Neural progenitor cell (in vitro differentiated cells): ENCODE data around the gene ACSBG1. TPM values are rescaled to one million over a fixed set of nuclear protein-coding genes. Genes with fewer than 3 reads are reported as not detected.

Experiments used
- DNase-seq: peaks from one replicate; pipeline ENCODE4 v3.0.0-alpha.2; 2016; ENCODE audit warnings: low spot score
- H2AFZ ChIP-seq: fragments of 200-600 bp; sonication (generic); replicated peaks from 2 replicates; pipeline ENCODE4 v1.6.1; 2016; ENCODE audit warnings: antibody characterized with exemption
- H3F3A ChIP-seq: fragments of 200-600 bp; sonication (generic); 2 replicates; pipeline ENCODE4 v1.6.1; 2016; ENCODE audit warnings: antibody characterized with exemption, low read depth
- H3K27ac ChIP-seq: fragments of 200-600 bp; sonication (generic); 2 replicates; pipeline ENCODE4 v1.5.1; 2016; ENCODE audit warnings: mild to moderate bottlenecking
- H3K27me3 ChIP-seq: fragments of 200-600 bp; sonication (generic); 2 replicates; pipeline ENCODE4 v1.6.1; 2016; ENCODE audit warnings: mild to moderate bottlenecking, moderate library complexity
- H3K36me3 ChIP-seq: fragments of 200-600 bp; sonication (generic); 2 replicates; pipeline ENCODE4 v1.5.1; 2016
- H3K4me1 ChIP-seq: fragments of 200-600 bp; sonication (generic); 2 replicates; pipeline ENCODE4 v1.6.1; 2016; ENCODE audit warnings: mixed run types
- H3K4me2 ChIP-seq: fragments of 200-600 bp; sonication (generic); 2 replicates; pipeline ENCODE4 v1.6.1; 2016
- H3K4me3 ChIP-seq: fragments of 200-600 bp; sonication (generic); 2 replicates; pipeline ENCODE4 v1.5.1; 2016
- H3K79me2 ChIP-seq: fragments of 200-600 bp; sonication (generic); 2 replicates; pipeline ENCODE4 v1.6.1; 2016; ENCODE audit warnings: low read depth
- H3K9ac ChIP-seq: fragments of 200-600 bp; sonication (generic); 2 replicates; pipeline ENCODE4 v1.6.1; 2016
- H3K9me3 ChIP-seq: fragments of 200-600 bp; sonication (generic); 2 replicates; pipeline ENCODE4 v1.5.1; 2016; ENCODE audit warnings: low read depth
- H4K20me1 ChIP-seq: fragments of 200-600 bp; sonication (generic); 2 replicates; pipeline ENCODE4 v1.6.1; 2016; ENCODE audit warnings: low read depth
- H3K27ac Mint-ChIP-seq: 3 replicates; pipeline ENCODE4 v1.8.0; 2021; ENCODE audit warnings: mixed read lengths
- H3K27me3 Mint-ChIP-seq: 2 replicates; pipeline ENCODE4 v1.8.0; 2022; ENCODE audit warnings: low read depth, mild to moderate bottlenecking, inconsistent platforms, moderate library complexity, mixed read lengths; ENCODE audit not compliant: insufficient read depth
- H3K36me3 Mint-ChIP-seq: 3 replicates; pipeline ENCODE4 v1.8.0; 2021; ENCODE audit warnings: mixed read lengths
- H3K4me1 Mint-ChIP-seq: 3 replicates; pipeline ENCODE4 v1.8.0; 2021; ENCODE audit warnings: mixed read lengths
- H3K4me3 Mint-ChIP-seq: 3 replicates; pipeline ENCODE4 v1.8.0; 2021; ENCODE audit warnings: mild to moderate bottlenecking, moderate library complexity, mixed read lengths
- H3K9me3 Mint-ChIP-seq: 3 replicates; pipeline ENCODE4 v1.8.0; 2020; ENCODE audit warnings: mixed read lengths
- CTCF ChIP-seq: fragments of 200-600 bp; sonication (generic); IDR thresholded peaks from 2 replicates; pipeline ENCODE4 v1.5.1; 2017; ENCODE audit warnings: antibody characterized with exemption, mild to moderate bottlenecking
- EZH2 ChIP-seq: fragments of 200-600 bp; sonication (generic); IDR thresholded peaks from 2 replicates; pipeline ENCODE4 v1.6.1; 2017; ENCODE audit warnings: antibody characterized with exemption, mild to moderate bottlenecking, moderate library complexity
- EZH2phosphoT487 ChIP-seq: fragments of 200-600 bp; sonication (generic); IDR thresholded peaks from 2 replicates; pipeline ENCODE4 v1.6.1; 2017; ENCODE audit warnings: antibody characterized with exemption
- total RNA-seq: library from RNA; depleted of rRNA; stranded (reverse); fragments of >200 nt; gene quantifications from 2 replicates; pipeline ENCODE4 v1.2.3, GENCODE V29; 2015; ENCODE audit warnings: low replicate concordance

ACSBG1 gene
- total RNA-seq, 1 donor from 2014 or later, result 0.11 TPM

GRCh38 chr15:78276064-78276943, 41.9 kb upstream of the ACSBG1 start:
- H3K4me1 ChIP-seq, result no peaks in the 10 kb centered on the region
- no peak overlapping the region for H3K27ac ChIP-seq
- Mint-ChIP-seq H3K4me1 (peaks cover 5% of the 10 kb centered on the region), H3K27me3 (no peaks in the 10 kb centered on the region), H3K9me3 (no peaks in the 10 kb centered on the region), H3K27ac (no peak overlapping the region), H3K4me3 (no peak overlapping the region), H3K36me3 (no peaks in the 10 kb centered on the region)
- H3K9ac ChIP-seq, result no peak overlapping the region
- H2AFZ ChIP-seq, result no peak overlapping the region
- TF ChIP-seq CTCF (no peak), EZH2 (no peak), EZH2phosphoT487 (no peak)
- no peaks in the 10 kb centered on the region for H3K79me2 ChIP-seq
- no peaks in the 10 kb centered on the region for H4K20me1 ChIP-seq
- no peak for DNase-seq
- H3K9me3 ChIP-seq, result no peaks in the 10 kb centered on the region
- no peaks in the 10 kb centered on the region for H3K27me3 ChIP-seq
- H3K36me3 ChIP-seq, result no peaks in the 10 kb centered on the region
- H3F3A ChIP-seq, result no peaks in the 10 kb centered on the region
- H3K4me3 ChIP-seq, result no peak overlapping the region
- H3K4me2 ChIP-seq, result no peak overlapping the region

- DNase-seq, result no peak
- no peaks in the 10 kb centered on the region for H3K36me3 ChIP-seq
- no peak overlapping the region for H2AFZ ChIP-seq
These were observed 40.6 kb upstream of the ACSBG1 start for GRCh38 chr15:78274994-78275393.

GRCh38 chr15:78272776-78273175, 38.4 kb upstream of the ACSBG1 start:
- H3K27me3 ChIP-seq, result no peaks in the 10 kb centered on the region
- H3K4me3 Mint-ChIP-seq, result no peak overlapping the region
- no peaks in the 10 kb centered on the region for H4K20me1 ChIP-seq
- no peaks in the 10 kb centered on the region for H3K36me3 ChIP-seq
- no peak overlapping the region for H3K9ac ChIP-seq
- peaks cover 8% of the 10 kb centered on the region for H3K4me1 Mint-ChIP-seq
- H3K27ac Mint-ChIP-seq, result no peak overlapping the region
- H3K27me3 Mint-ChIP-seq, result peaks cover 4% of the 10 kb centered on the region
- no peak for DNase-seq
- TF ChIP-seq EZH2phosphoT487, result no peak
- no peak for TF ChIP-seq CTCF
- TF ChIP-seq EZH2, result no peak
- H3K79me2 ChIP-seq, result no peaks in the 10 kb centered on the region
- no peaks in the 10 kb centered on the region for H3K36me3 Mint-ChIP-seq
- H3F3A ChIP-seq, result no peaks in the 10 kb centered on the region
- no peak overlapping the region for H3K27ac ChIP-seq
- no peaks in the 10 kb centered on the region for H3K9me3 Mint-ChIP-seq
- H3K4me1 ChIP-seq, result no peaks in the 10 kb centered on the region
- no peak overlapping the region for H3K4me2 ChIP-seq
- no peak overlapping the region for H2AFZ ChIP-seq
- no peaks in the 10 kb centered on the region for H3K9me3 ChIP-seq
- H3K4me3 ChIP-seq, result no peak overlapping the region

More at GRCh38 chr15:78274994-78275393, 40.6 kb upstream of the ACSBG1 start:
- H3K27me3 ChIP-seq, result no peaks in the 10 kb centered on the region
- H3K9ac ChIP-seq, result no peak overlapping the region
- H4K20me1 ChIP-seq, result no peaks in the 10 kb centered on the region
- H3K4me3 Mint-ChIP-seq, result no peak overlapping the region
- H3K4me1 ChIP-seq, result no peaks in the 10 kb centered on the region
- TF ChIP-seq CTCF (no peak), EZH2phosphoT487 (no peak), EZH2 (no peak)
- H3K27ac ChIP-seq, result no peak overlapping the region
- no peaks in the 10 kb centered on the region for H3K27me3 Mint-ChIP-seq
- no peaks in the 10 kb centered on the region for H3K9me3 ChIP-seq
- no peak overlapping the region for H3K27ac Mint-ChIP-seq
- no peaks in the 10 kb centered on the region for H3F3A ChIP-seq
- no peaks in the 10 kb centered on the region for H3K9me3 Mint-ChIP-seq
- H3K4me2 ChIP-seq, result no peak overlapping the region
- peaks cover 5% of the 10 kb centered on the region for H3K4me1 Mint-ChIP-seq
- no peaks in the 10 kb centered on the region for H3K36me3 Mint-ChIP-seq
- H3K79me2 ChIP-seq, result no peaks in the 10 kb centered on the region
- no peak overlapping the region for H3K4me3 ChIP-seq
